Liver (tissue), 3 donors: ENCODE measurements around the gene ZNF212.

Experiments
- ATF3 ChIP-seq: IDR thresholded peaks from 2 replicates; pipeline ENCODE4 v1.6.1; 2016; ENCODE audit warnings: antibody characterized with exemption
- GABPA ChIP-seq, 2 donors: IDR thresholded peaks in 1 of 2; conservative IDR thresholded peaks in 1 of 2; 2 replicates each; pipeline ENCODE4 v1.6.1; 2016; ENCODE audit warnings: antibody characterized with exemption in 2 of 2, mild to moderate bottlenecking in 1 of 2, moderate library complexity in 1 of 2
- MAX ChIP-seq: IDR thresholded peaks from 2 replicates; pipeline ENCODE4 v1.6.1; 2016; ENCODE audit warnings: antibody characterized with exemption
- RAD21 ChIP-seq, 2 donors: IDR thresholded peaks; 2 replicates each; pipeline ENCODE4 v1.6.1; 2016; ENCODE audit warnings: antibody characterized with exemption in 2 of 2, mild to moderate bottlenecking in 2 of 2
- REST ChIP-seq: IDR thresholded peaks from 2 replicates; pipeline ENCODE4 v1.6.1; 2016; ENCODE audit warnings: antibody characterized with exemption, mild to moderate bottlenecking
- TAF1 ChIP-seq: conservative IDR thresholded peaks from 2 replicates; pipeline ENCODE4 v1.6.1; 2016; ENCODE audit warnings: antibody characterized with exemption, mild to moderate bottlenecking
- TF ChIP-seq, protein P1 (sequence below): fragments of 150-350 bp; IDR thresholded peaks from 2 replicates; pipeline ENCODE4 v1.5.1; 2017; ENCODE audit warnings: improper control_type of control experiment, low read depth, low read length; ENCODE audit not compliant: missing input control
- TF ChIP-seq, protein P2 (sequence below): IDR thresholded peaks from 2 replicates; pipeline ENCODE4 v1.6.1; 2016; ENCODE audit warnings: antibody characterized with exemption
- donor health status: healthy.
- donor health status: healthy.

GRCh38 chr7:149245244-149245643, 5.8 kb downstream of the ZNF212 start:
- TF ChIP-seq, protein P1, sequence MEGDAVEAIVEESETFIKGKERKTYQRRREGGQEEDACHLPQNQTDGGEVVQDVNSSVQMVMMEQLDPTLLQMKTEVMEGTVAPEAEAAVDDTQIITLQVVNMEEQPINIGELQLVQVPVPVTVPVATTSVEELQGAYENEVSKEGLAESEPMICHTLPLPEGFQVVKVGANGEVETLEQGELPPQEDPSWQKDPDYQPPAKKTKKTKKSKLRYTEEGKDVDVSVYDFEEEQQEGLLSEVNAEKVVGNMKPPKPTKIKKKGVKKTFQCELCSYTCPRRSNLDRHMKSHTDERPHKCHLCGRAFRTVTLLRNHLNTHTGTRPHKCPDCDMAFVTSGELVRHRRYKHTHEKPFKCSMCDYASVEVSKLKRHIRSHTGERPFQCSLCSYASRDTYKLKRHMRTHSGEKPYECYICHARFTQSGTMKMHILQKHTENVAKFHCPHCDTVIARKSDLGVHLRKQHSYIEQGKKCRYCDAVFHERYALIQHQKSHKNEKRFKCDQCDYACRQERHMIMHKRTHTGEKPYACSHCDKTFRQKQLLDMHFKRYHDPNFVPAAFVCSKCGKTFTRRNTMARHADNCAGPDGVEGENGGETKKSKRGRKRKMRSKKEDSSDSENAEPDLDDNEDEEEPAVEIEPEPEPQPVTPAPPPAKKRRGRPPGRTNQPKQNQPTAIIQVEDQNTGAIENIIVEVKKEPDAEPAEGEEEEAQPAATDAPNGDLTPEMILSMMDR, result no peak
- TF ChIP-seq MAX, result no peak
- TF ChIP-seq REST, result no peak
- no peak for TF ChIP-seq ATF3
- no peak for TF ChIP-seq GABPA (IDR thresholded peaks at IDR 0.05 in 1 of 2, conservative IDR thresholded peaks at IDR 0.05 in 1 of 2)
- TF ChIP-seq, protein P2, sequence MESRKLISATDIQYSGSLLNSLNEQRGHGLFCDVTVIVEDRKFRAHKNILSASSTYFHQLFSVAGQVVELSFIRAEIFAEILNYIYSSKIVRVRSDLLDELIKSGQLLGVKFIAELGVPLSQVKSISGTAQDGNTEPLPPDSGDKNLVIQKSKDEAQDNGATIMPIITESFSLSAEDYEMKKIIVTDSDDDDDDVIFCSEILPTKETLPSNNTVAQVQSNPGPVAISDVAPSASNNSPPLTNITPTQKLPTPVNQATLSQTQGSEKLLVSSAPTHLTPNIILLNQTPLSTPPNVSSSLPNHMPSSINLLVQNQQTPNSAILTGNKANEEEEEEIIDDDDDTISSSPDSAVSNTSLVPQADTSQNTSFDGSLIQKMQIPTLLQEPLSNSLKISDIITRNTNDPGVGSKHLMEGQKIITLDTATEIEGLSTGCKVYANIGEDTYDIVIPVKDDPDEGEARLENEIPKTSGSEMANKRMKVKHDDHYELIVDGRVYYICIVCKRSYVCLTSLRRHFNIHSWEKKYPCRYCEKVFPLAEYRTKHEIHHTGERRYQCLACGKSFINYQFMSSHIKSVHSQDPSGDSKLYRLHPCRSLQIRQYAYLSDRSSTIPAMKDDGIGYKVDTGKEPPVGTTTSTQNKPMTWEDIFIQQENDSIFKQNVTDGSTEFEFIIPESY, result no peak
- no peak for TF ChIP-seq RAD21 (IDR thresholded peaks at IDR 0.05)
- TF ChIP-seq TAF1, result no peak
